ENCODE results near the gene TMEM126A. TPM values are rescaled to one million over a fixed set of nuclear protein-coding genes. Genes with fewer than 3 reads are reported as not detected.

TMEM126A gene
- total RNA-seq, 1 donor from 2014 or later, result 77.9 TPM

GRCh38 chr11:85682330-85683305 is 34.9 kb downstream of the TMEM126A start:
- intact Hi-C loops (cut with DNase I), result loop anchor here (10.0 kb wide), 1 partner anchor 612 kb away; no protein-coding TSS in a partner anchor
- peak; percentile 83 for DNase-seq (ENCODE audit: missing footprints)

DNA sequence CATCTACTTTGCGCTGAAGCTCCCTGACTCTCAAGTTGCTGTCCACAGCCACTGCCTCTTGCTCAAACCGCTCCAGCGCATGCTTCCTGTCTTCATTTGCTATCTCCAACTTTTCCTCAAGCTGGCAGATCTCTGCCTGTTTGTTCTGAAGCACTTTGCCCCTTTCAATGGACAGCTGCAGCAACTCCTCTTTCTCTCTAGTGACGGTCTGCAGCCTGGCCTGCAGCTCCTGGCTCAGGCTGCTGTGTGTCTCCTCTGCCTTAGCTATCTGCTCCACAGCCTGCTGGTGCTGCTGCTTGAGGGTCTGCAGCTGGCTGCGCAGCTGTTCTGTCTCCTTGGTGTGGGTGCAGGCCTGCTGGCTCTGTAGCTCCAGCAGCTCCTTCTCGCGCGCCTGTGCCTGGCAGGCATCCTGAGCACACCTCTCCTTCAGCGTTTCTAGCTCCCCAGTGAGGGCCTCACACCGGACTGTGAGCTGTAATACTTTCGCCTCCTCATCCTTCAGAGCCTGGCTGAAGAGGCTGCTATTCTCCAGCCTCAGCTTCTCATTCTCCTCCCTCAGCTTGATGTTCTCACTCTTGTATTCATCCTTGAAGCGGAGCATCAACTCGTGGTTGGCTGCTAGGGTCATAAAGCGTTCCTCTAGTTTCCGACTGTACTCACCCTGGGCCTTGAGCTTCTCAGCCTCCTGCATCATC is 37.5 kb downstream of the TMEM126A start:
- ATAC-seq (no peak), DNase-seq (ENCODE audit: missing footprints) (no peak)
- intact Hi-C loops (cut with DNase I), result loop anchor here (10.0 kb wide), 1 partner anchor 610 kb away; no protein-coding TSS in a partner anchor

More at GRCh38 chr11:85682330-85683305, 34.9 kb downstream of the TMEM126A start:
- peak; percentile 64 for ATAC-seq

- intact Hi-C loops (cut with DNase I), result loop anchor here (10.0 kb wide), 1 partner anchor 609 kb away; no protein-coding TSS in a partner anchor
- DNase-seq (ENCODE audit: missing footprints) (peak; percentile 85), ATAC-seq (peak; percentile 95)
Observed at GRCh38 chr11:85685820-85686459, 38.2 kb downstream of the TMEM126A start, which contains the start of gene CCDC89. Gene CCDC89 (minus strand): TSS chr11:85686195. CDS start chr11:85686130, 65 bp downstream.

DNA sequence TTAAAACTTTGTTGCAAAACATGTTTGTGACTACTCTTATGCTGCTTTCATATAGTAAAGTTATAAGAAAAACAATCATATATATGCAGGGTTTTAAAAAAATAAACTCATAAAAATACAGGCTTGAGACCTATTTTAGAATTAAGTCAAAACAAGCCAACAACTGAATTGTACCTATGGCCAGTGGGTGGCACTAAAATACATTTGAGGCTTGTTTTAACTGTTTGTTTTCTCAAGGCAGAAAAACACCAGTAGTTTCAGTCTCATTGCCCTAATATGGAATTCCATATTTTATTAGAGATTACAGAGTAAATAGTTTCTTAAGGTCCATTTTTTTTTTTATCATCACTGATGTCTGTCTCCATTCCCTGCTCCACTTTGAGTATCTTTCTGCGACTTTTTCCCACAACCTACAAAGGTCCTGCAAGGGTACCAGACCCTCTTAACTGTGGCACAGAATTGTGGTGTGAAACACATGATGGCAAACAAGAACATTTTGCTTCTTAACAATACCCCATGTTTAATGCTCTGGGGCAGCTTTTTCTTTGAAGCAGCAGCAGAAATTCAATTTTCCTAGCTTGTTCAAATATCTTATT is 46.7 kb downstream of the TMEM126A start:
- intact Hi-C loops (cut with DNase I), result loop anchor here (5.0 kb wide), 1 partner anchor 133 kb away; no protein-coding TSS in a partner anchor
- ATAC-seq (no peak), DNase-seq (ENCODE audit: missing footprints) (no peak)

DNA sequence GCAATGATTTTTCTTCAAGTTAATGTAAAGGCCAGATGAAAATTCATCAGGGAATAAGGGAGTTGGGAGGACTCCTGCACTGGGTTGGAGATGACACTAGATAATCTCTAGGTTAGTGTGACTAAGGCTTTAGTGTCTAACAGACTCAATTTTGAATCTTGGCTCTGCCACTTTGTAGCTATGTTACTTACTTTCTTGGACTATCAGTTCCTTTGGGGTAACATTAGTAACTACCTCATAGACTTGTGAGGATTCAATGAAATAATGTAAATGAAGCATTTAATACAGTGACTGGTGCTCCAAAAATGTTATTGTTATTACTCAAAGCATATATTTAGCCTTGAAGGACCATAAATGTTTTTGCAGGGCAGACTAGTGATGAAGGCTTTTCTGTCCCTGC is 47.8 kb downstream of the TMEM126A start:
- no peak for ATAC-seq
- no peak for DNase-seq (ENCODE audit: missing footprints)
- intact Hi-C loops (cut with DNase I), result no loop called here

- intact Hi-C loops (cut with DNase I), result no loop called here
- no peak for DNase-seq (ENCODE audit: missing footprints)
- ATAC-seq, result no peak
Observed at GRCh38 chr11:85697747-85698146, 50.0 kb downstream of the TMEM126A start.

GRCh38 chr11:85698195-85698594 is 50.4 kb downstream of the TMEM126A start:
- DNase-seq (ENCODE audit: missing footprints) (no peak), ATAC-seq (no peak)
- intact Hi-C loops (cut with DNase I), result no loop called here

DNA sequence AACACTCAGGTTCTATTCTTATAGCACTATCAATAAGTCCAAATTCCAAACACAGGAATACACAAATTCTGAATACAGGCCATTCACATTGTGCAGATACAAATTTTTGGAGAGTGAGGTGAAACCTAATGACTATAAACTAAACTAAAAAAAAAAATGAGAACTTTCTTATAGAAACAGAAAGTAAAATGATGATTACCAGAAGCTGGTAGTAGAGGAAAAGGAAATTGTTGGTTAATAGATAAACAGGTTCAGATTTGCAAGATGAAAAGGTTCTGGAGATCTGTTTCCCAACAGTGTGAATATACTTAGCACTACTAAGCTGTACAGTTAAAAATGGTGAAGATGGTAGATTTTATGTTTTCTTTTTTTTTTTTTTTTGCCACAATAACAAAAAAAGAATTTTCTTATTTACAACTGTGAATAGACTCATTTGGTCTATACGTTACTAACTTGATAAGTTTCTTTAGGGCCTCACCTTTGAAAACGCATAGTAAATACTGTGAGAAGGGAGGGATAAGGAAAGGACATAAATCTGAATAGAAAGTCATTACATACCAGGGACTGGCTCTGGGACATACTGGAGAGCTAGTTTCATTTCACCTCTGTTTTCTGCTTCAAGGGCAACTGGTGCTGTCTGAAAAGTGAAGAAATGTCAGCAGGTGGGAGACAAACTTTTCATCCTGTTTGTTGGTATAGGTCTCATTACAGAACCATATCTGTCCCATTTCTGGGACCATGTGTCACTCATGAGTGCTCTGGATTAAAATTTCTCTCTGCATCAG is 52.4 kb downstream of the TMEM126A start:
- no peak for DNase-seq (ENCODE audit: missing footprints)
- intact Hi-C loops (cut with DNase I), result no loop called here

GRCh38 chr11:85704967-85705366 is 57.2 kb downstream of the TMEM126A start:
- intact Hi-C loops (cut with DNase I), result no loop called here
- ATAC-seq, result no peak
- DNase-seq (ENCODE audit: missing footprints), result no peak

More for the DNA sequence above, 52.4 kb downstream of the TMEM126A start:
- no peak for ATAC-seq

DNA sequence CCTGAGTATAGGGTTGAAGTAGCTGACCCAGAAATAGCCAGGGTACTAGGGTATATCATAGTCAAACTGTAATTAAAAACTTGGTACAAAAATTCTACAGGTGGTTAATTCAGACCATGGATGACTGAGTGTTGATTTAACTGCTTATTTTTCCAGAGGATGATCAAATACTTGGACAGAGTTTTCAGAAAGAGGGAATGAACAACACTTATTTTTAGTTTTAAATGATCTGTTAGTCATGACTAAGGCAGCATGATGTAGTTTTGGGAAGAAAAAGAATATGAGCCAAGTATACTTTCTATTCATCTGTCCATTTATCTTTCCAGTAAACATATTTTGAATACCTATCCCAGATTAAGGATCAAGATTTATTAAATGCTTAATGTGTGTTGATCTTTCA is 58.0 kb downstream of the TMEM126A start:
- DNase-seq (ENCODE audit: missing footprints), result no peak
- ATAC-seq, result no peak
- intact Hi-C loops (cut with DNase I), result no loop called here

Other genes starting within 250 kb of the TMEM126A start
- 5.7 TPM for gene DLG2, start 20.6 kb upstream of the TMEM126A start, total RNA-seq
- gene TMEM126B, start 19.4 kb upstream of the TMEM126A start, total RNA-seq, result 64.3 TPM
- 12.5 TPM for gene CREBZF, start 17.2 kb downstream of the TMEM126A start, total RNA-seq
- gene CCDC89, start 38.2 kb downstream of the TMEM126A start, total RNA-seq, result 0.22 TPM
- gene SYTL2, start 163.2 kb downstream of the TMEM126A start, total RNA-seq, result 2.4 TPM
- gene CCDC83, start 207.4 kb downstream of the TMEM126A start, total RNA-seq, result not detected

Data from Right ventricle myocardium inferior (tissue), 1 donor.